Measurements from ENCODE around the gene CFAP299. TPM values are rescaled to one million over a fixed set of nuclear protein-coding genes. Genes with fewer than 3 reads are reported as not detected.

Gene CFAP299
- total and polyA plus RNA-seq, 3 experiments from 2014 or later, result not detected

- peaks cover 15% of the 10 kb centered on the region for H3K4me1 ChIP-seq (ENCODE audit: insufficient read depth, low read length)
- H3K36me3 Mint-ChIP-seq, result peaks cover 0 to 11% (median under 1%) of the 10 kb centered on the region in 3 donors
- no peak for DNase-seq
- H3K27me3 Mint-ChIP-seq, result no peaks in the 10 kb centered on the region
- H3K27ac ChIP-seq (ENCODE audit: low read depth, low read length), result no peak overlapping the region
- H3K4me3 Mint-ChIP-seq, result no peak overlapping the region
- CTCF ChIA-PET, result interaction anchor here (0.8 to 2.6 kb wide), 9 partner anchors 21 to 580 kb away, joined by 3 to 15 read pairs (median 3); no protein-coding TSS in a partner anchor
- POLR2A ChIA-PET, result no interaction called here
- no peaks in the 10 kb centered on the region for H3K36me3 ChIP-seq (ENCODE audit: insufficient read depth, low read length)
- no peak overlapping the region for H3K27ac Mint-ChIP-seq
- H3K4me3 ChIP-seq (ENCODE audit: low read length), result no peak overlapping the region
- H3K27me3 ChIP-seq (ENCODE audit: insufficient read depth, low read length, poor library complexity, severe bottlenecking), result no peaks in the 10 kb centered on the region
- H3K9me3 ChIP-seq (ENCODE audit: low read length), result no peaks in the 10 kb centered on the region
- no peaks in the 10 kb centered on the region for H3K9me3 Mint-ChIP-seq
- H3K4me1 Mint-ChIP-seq, result peaks cover 22 to 34% (median 25%) of the 10 kb centered on the region in 3 donors
Observed at GRCh38 chr4:80459918-80460473, 124.5 kb downstream of the CFAP299 start.

GRCh38 chr4:80461412-80461811 is 125.9 kb downstream of the CFAP299 start:
- H3K4me1 Mint-ChIP-seq, result peaks cover 22 to 34% (median 25%) of the 10 kb centered on the region in 3 donors
- Histone ChIP-seq H3K27me3 (ENCODE audit: insufficient read depth, low read length, poor library complexity, severe bottlenecking) (no peaks in the 10 kb centered on the region), H3K36me3 (ENCODE audit: insufficient read depth, low read length) (no peaks in the 10 kb centered on the region), H3K9me3 (ENCODE audit: low read length) (no peaks in the 10 kb centered on the region), H3K27ac (ENCODE audit: low read depth, low read length) (no peak overlapping the region), H3K4me3 (ENCODE audit: low read length) (no peak overlapping the region), H3K4me1 (ENCODE audit: insufficient read depth, low read length) (peaks cover 15% of the 10 kb centered on the region)
- H3K27ac Mint-ChIP-seq, result peak overlapping the region in 2 of 8 donors; percentile 14 to 32
- H3K36me3 Mint-ChIP-seq, result peaks cover 0 to 11% (median 3%) of the 10 kb centered on the region in 3 donors
- H3K9me3 Mint-ChIP-seq, result no peaks in the 10 kb centered on the region
- no peak for DNase-seq
- H3K4me3 Mint-ChIP-seq, result no peak overlapping the region
- POLR2A ChIA-PET, result no interaction called here
- H3K27me3 Mint-ChIP-seq, result no peaks in the 10 kb centered on the region
- CTCF ChIA-PET, result interaction anchor here (1.2 to 2.6 kb wide), 3 partner anchors 22 to 530 kb away, joined by 3 to 15 read pairs (median 3); no protein-coding TSS in a partner anchor

GRCh38 chr4:80462621-80463091 is 127.1 kb downstream of the CFAP299 start:
- ChIA-PET POLR2A (no interaction called here), CTCF (interaction anchor here (1.2 kb wide), 1 partner anchor 527 kb away, joined by 3 read pairs; no protein-coding TSS in a partner anchor)
- peaks cover 15% of the 10 kb centered on the region for H3K4me1 ChIP-seq (ENCODE audit: insufficient read depth, low read length)
- peak overlapping the region; percentile 22 to 86 (median 81) for H3K4me3 Mint-ChIP-seq
- no peaks in the 10 kb centered on the region for H3K9me3 Mint-ChIP-seq
- peak in 2 of 5 donors; percentile 11 to 15 for DNase-seq
- H3K27me3 Mint-ChIP-seq, result no peaks in the 10 kb centered on the region
- no peaks in the 10 kb centered on the region for H3K27me3 ChIP-seq (ENCODE audit: insufficient read depth, low read length, poor library complexity, severe bottlenecking)
- H3K27ac ChIP-seq (ENCODE audit: low read depth, low read length), result no peak overlapping the region
- H3K4me3 ChIP-seq (ENCODE audit: low read length), result peak overlapping the region; percentile 49
- no peaks in the 10 kb centered on the region for H3K9me3 ChIP-seq (ENCODE audit: low read length)
- no peaks in the 10 kb centered on the region for H3K36me3 ChIP-seq (ENCODE audit: insufficient read depth, low read length)
- H3K4me1 Mint-ChIP-seq, result peaks cover 22 to 34% (median 25%) of the 10 kb centered on the region in 3 donors
- peaks cover 0 to 11% (median 4%) of the 10 kb centered on the region in 3 donors for H3K36me3 Mint-ChIP-seq
- peak overlapping the region; percentile 15 to 92 (median 82) for H3K27ac Mint-ChIP-seq

- H3K4me1 Mint-ChIP-seq, result peaks cover 22 to 34% (median 25%) of the 10 kb centered on the region in 3 donors
- H3K27ac Mint-ChIP-seq, result peak overlapping the region in 6 of 8 donors; percentile 15 to 83 (median 72)
- Histone ChIP-seq H3K4me3 (ENCODE audit: low read length) (peak overlapping the region; percentile 30), H3K36me3 (ENCODE audit: insufficient read depth, low read length) (no peaks in the 10 kb centered on the region), H3K27me3 (ENCODE audit: insufficient read depth, low read length, poor library complexity, severe bottlenecking) (no peaks in the 10 kb centered on the region), H3K9me3 (ENCODE audit: low read length) (no peaks in the 10 kb centered on the region), H3K27ac (ENCODE audit: low read depth, low read length) (no peak overlapping the region), H3K4me1 (ENCODE audit: insufficient read depth, low read length) (peaks cover 15% of the 10 kb centered on the region)
- ChIA-PET CTCF (no interaction called here), POLR2A (no interaction called here)
- H3K9me3 Mint-ChIP-seq, result no peaks in the 10 kb centered on the region
- peak overlapping the region in 6 of 7 donors; percentile 43 to 86 (median 83) for H3K4me3 Mint-ChIP-seq
- H3K27me3 Mint-ChIP-seq, result no peaks in the 10 kb centered on the region
- peaks cover 0 to 11% (median 4%) of the 10 kb centered on the region in 3 donors for H3K36me3 Mint-ChIP-seq
- DNase-seq, result no peak
Observed at GRCh38 chr4:80463509-80463908, 128.0 kb downstream of the CFAP299 start.

- Mint-ChIP-seq H3K9me3 (no peaks in the 10 kb centered on the region), H3K36me3 (peaks cover 0 to 11% (median 4%) of the 10 kb centered on the region in 3 donors), H3K4me1 (peaks cover 22 to 31% (median 27%) of the 10 kb centered on the region in 3 donors), H3K4me3 (no peak overlapping the region), H3K27me3 (no peaks in the 10 kb centered on the region), H3K27ac (peak overlapping the region in 1 of 8 donors; percentile 10)
- CTCF ChIA-PET, result no interaction called here
- POLR2A ChIA-PET, result no interaction called here
- H3K4me3 ChIP-seq (ENCODE audit: low read length), result no peak overlapping the region
- no peaks in the 10 kb centered on the region for H3K27me3 ChIP-seq (ENCODE audit: insufficient read depth, low read length, poor library complexity, severe bottlenecking)
- no peaks in the 10 kb centered on the region for H3K36me3 ChIP-seq (ENCODE audit: insufficient read depth, low read length)
- H3K27ac ChIP-seq (ENCODE audit: low read depth, low read length), result no peak overlapping the region
- no peak for DNase-seq
- H3K4me1 ChIP-seq (ENCODE audit: insufficient read depth, low read length), result peaks cover 15% of the 10 kb centered on the region
- H3K9me3 ChIP-seq (ENCODE audit: low read length), result no peaks in the 10 kb centered on the region
Observed at GRCh38 chr4:80465238-80465637, 129.7 kb downstream of the CFAP299 start.

GRCh38 chr4:80465736-80466135 is 130.2 kb downstream of the CFAP299 start:
- no peak overlapping the region for H3K27ac ChIP-seq (ENCODE audit: low read depth, low read length)
- peaks cover 15% of the 10 kb centered on the region for H3K4me1 ChIP-seq (ENCODE audit: insufficient read depth, low read length)
- no peak overlapping the region for H3K4me3 Mint-ChIP-seq
- ChIA-PET POLR2A (no interaction called here), CTCF (no interaction called here)
- no peak for DNase-seq
- H3K27me3 Mint-ChIP-seq, result no peaks in the 10 kb centered on the region
- no peak overlapping the region for H3K4me3 ChIP-seq (ENCODE audit: low read length)
- no peaks in the 10 kb centered on the region for H3K9me3 ChIP-seq (ENCODE audit: low read length)
- no peaks in the 10 kb centered on the region for H3K9me3 Mint-ChIP-seq
- peaks cover 0 to 11% (median 4%) of the 10 kb centered on the region in 3 donors for H3K36me3 Mint-ChIP-seq
- no peak overlapping the region for H3K27ac Mint-ChIP-seq
- no peaks in the 10 kb centered on the region for H3K27me3 ChIP-seq (ENCODE audit: insufficient read depth, low read length, poor library complexity, severe bottlenecking)
- H3K36me3 ChIP-seq (ENCODE audit: insufficient read depth, low read length), result no peaks in the 10 kb centered on the region
- peaks cover 18 to 27% (median 26%) of the 10 kb centered on the region in 3 donors for H3K4me1 Mint-ChIP-seq

GRCh38 chr4:80466618-80467017 is 131.1 kb downstream of the CFAP299 start:
- Mint-ChIP-seq H3K4me3 (no peak overlapping the region), H3K9me3 (no peaks in the 10 kb centered on the region)

GRCh38 chr4:80471756-80472155 is 136.2 kb downstream of the CFAP299 start:
- Mint-ChIP-seq H3K9me3 (no peaks in the 10 kb centered on the region), H3K36me3 (peaks cover 0 to 7% (median 2%) of the 10 kb centered on the region in 3 donors), H3K4me3 (no peak overlapping the region), H3K27me3 (no peaks in the 10 kb centered on the region), H3K4me1 (peaks cover 5 to 11% (median 5%) of the 10 kb centered on the region in 3 donors), H3K27ac (no peak overlapping the region)
- H3K9me3 ChIP-seq (ENCODE audit: low read length), result no peaks in the 10 kb centered on the region
- ChIA-PET CTCF (no interaction called here), POLR2A (no interaction called here)
- no peaks in the 10 kb centered on the region for H3K4me1 ChIP-seq (ENCODE audit: insufficient read depth, low read length)
- no peaks in the 10 kb centered on the region for H3K36me3 ChIP-seq (ENCODE audit: insufficient read depth, low read length)
- H3K4me3 ChIP-seq (ENCODE audit: low read length), result no peak overlapping the region
- H3K27ac ChIP-seq (ENCODE audit: low read depth, low read length), result no peak overlapping the region
- DNase-seq, result no peak
- H3K27me3 ChIP-seq (ENCODE audit: insufficient read depth, low read length, poor library complexity, severe bottlenecking), result no peaks in the 10 kb centered on the region

More at GRCh38 chr4:80466618-80467017, 131.1 kb downstream of the CFAP299 start:
- no peaks in the 10 kb centered on the region for H3K27me3 ChIP-seq (ENCODE audit: insufficient read depth, low read length, poor library complexity, severe bottlenecking)
- Mint-ChIP-seq H3K27ac (no peak overlapping the region), H3K27me3 (no peaks in the 10 kb centered on the region), H3K36me3 (peaks cover 0 to 10% (median 4%) of the 10 kb centered on the region in 3 donors), H3K4me1 (peaks cover 17 to 27% (median 21%) of the 10 kb centered on the region in 3 donors)
- H3K4me1 ChIP-seq (ENCODE audit: insufficient read depth, low read length), result peaks cover 15% of the 10 kb centered on the region
- no peak for DNase-seq
- POLR2A ChIA-PET, result interaction anchor here (0.9 kb wide), 1 partner anchor 41 kb away, joined by 3 read pairs; no protein-coding TSS in a partner anchor
- H3K9me3 ChIP-seq (ENCODE audit: low read length), result no peaks in the 10 kb centered on the region
- H3K4me3 ChIP-seq (ENCODE audit: low read length), result no peak overlapping the region
- no peaks in the 10 kb centered on the region for H3K36me3 ChIP-seq (ENCODE audit: insufficient read depth, low read length)
- CTCF ChIA-PET, result no interaction called here
- H3K27ac ChIP-seq (ENCODE audit: low read depth, low read length), result no peak overlapping the region

All from CD8-positive, alpha-beta memory T cell (primary cell).